HG02885 (cell line): Measurements from ENCODE around the gene IRX1.

Experiments
- ATAC-seq: cut with Tn5 transposase; IDR thresholded peaks from one replicate; pipeline ENCODE4 v1.9.1; 2021; ENCODE audit warnings: mild to moderate bottlenecking; ENCODE audit not compliant: unreplicated experiment, poor library complexity

IRX1 gene

GRCh38 chr5:3595006-3595961, at the start of gene IRX1:
Gene IRX1, plus strand, starts transcription at chr5:3595832. Its CDS starts 274 bp downstream, at chr5:3596106.
- no peak for ATAC-seq

GRCh38 chr5:3546028-3546427, 49.6 kb upstream of the IRX1 start:
- ATAC-seq = no peak

GRCh38 chr5:3564116-3564515, 31.5 kb upstream of the IRX1 start:
- no peak for ATAC-seq

GRCh38 chr5:3564827-3565518, 30.7 kb upstream of the IRX1 start:
- ATAC-seq = no peak

GRCh38 chr5:3584724-3585531, 10.7 kb upstream of the IRX1 start:
- no peak for ATAC-seq

GRCh38 chr5:3590161-3590966, 5.3 kb upstream of the IRX1 start:
- no peak for ATAC-seq

GRCh38 chr5:3590967-3591900, 4.4 kb upstream of the IRX1 start:
- ATAC-seq = no peak

GRCh38 chr5:3592298-3592697, 3.3 kb upstream of the IRX1 start:
- ATAC-seq = no peak

GRCh38 chr5:3593771-3594509, 1.7 kb upstream of the IRX1 start:
- ATAC-seq = no peak

- ATAC-seq = no peak
Measured at GRCh38 chr5:3594510-3595005, 1.1 kb upstream of the IRX1 start.

- ATAC-seq = no peak
Measured at GRCh38 chr5:3596261-3596825, 711 bp downstream of the IRX1 start.

GRCh38 chr5:3596857-3597166, 1.2 kb downstream of the IRX1 start:
- no peak for ATAC-seq

GRCh38 chr5:3597167-3598007, 1.8 kb downstream of the IRX1 start:
- ATAC-seq = no peak

- ATAC-seq = no peak
Measured at GRCh38 chr5:3598207-3598606, 2.6 kb downstream of the IRX1 start.

GRCh38 chr5:3598769-3599211, 3.2 kb downstream of the IRX1 start:
- no peak for ATAC-seq

- no peak for ATAC-seq
Measured at GRCh38 chr5:3599226-3600105, 3.8 kb downstream of the IRX1 start.
